Esophagus squamous epithelium (tissue), 5 donors: ENCODE measurements around the gene DOCK2. TPM values are rescaled to one million over a fixed set of nuclear protein-coding genes. Genes with fewer than 3 reads are reported as not detected.

Experiments used
- DNase-seq: peaks from one replicate; lab custom pipeline; 2025; lab: John Stamatoyannopoulos, UW
- H3K27ac ChIP-seq, 4 donors: fragments of 200-600 bp; sonication (generic); one replicate each; pipeline ENCODE4 v1.5.1; 2016 to 2019; ENCODE audit warnings: mild to moderate bottlenecking in 1 of 4
- H3K27me3 ChIP-seq, 4 donors: fragments of 200-600 bp; sonication (generic); 1 replicate in 3 of 4; 2 replicates in 1 of 4; pipeline versions ENCODE4 v1.5.1 to v1.6.0; 2017 to 2021; ENCODE audit warnings: antibody characterized with exemption in 1 of 4
- H3K36me3 ChIP-seq, 3 donors: fragments of 200-600 bp; sonication (generic); one replicate each; pipeline ENCODE4 v1.5.1; 2016 to 2019
- H3K4me1 ChIP-seq, 3 donors: fragments of 200-600 bp; sonication (generic); one replicate each; pipeline ENCODE4 v1.5.1; 2017 to 2019
- H3K4me3 ChIP-seq, 4 donors: fragments of 200-600 bp; sonication (generic); 1 replicate in 3 of 4; 2 replicates in 1 of 4; pipeline ENCODE4 v1.5.1; 2016 to 2019; ENCODE audit warnings: mild to moderate bottlenecking in 2 of 4, moderate library complexity in 1 of 4
- H3K9me3 ChIP-seq, 3 donors: fragments of 200-600 bp; sonication (generic); one replicate each; pipeline ENCODE4 v1.5.1; 2016 to 2019
- POLR2A ChIP-seq, 4 donors: fragments of 450-650 bp; IDR thresholded peaks; one replicate each; pipeline ENCODE4 v1.6.1; 2017; ENCODE audit warnings: antibody characterized with exemption in 4 of 4, mild to moderate bottlenecking in 4 of 4, moderate library complexity in 3 of 4
- WGBS, 2 donors: methylation state at CpG; one replicate each; pipeline ENCODE4 v1.1.5; 2018; 5-methylcytosine and 5-hydroxymethylcytosine counted together
- intact Hi-C: fragments of 100-400 bp; cut with DNase I; formaldehyde crosslinking; loops from one replicate; pipeline ENCODE4 v1.15.0; 2022
- total RNA-seq, 4 donors: library from RNA; depleted of rRNA; stranded (reverse); fragments of >200 nt; gene quantifications; one replicate each; pipeline ENCODE4 v1.1.0, GENCODE V29; 2016
- TF ChIP-seq, protein P1 (sequence below), 6 experiments: fragments of 450-650 bp in 4 of 6; fragments of 200-600 bp in 2 of 6; sonication (generic) in 2 of 6; IDR thresholded peaks; one replicate each; pipeline ENCODE4 v1.5.1; 2016 to 2019; ENCODE audit warnings: antibody characterized with exemption in 6 of 6, mild to moderate bottlenecking in 4 of 6, moderate library complexity in 4 of 6
- donor health status: DM: yes; HTN: yes; CAD: no.

The DOCK2 gene
- total RNA-seq, 4 donors from 2014 or later = 4.1 to 14.5 (median 10.0) TPM

DNA sequence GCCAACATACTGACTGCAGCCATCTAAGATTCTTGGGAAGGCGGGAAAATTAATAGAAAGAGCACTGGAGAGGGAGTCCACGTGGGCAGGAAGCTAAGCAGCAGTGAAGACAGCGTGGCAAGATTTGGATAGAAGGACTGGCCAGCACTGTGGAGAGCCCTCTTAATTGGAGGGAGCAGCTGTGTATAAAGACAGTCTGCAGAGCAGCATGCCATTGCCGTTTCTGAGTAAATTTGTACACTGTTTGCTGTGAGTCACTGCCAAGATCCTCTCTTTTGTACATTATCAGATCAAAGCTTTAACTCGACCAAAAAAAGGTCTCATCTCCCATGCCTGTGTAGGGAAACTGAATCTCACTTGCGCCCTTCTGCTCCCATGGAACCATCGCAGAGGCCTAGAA, 297.9 kb downstream of the DOCK2 start:
- Histone ChIP-seq H3K27me3 (no peaks in the 10 kb centered on the region), H3K36me3 (no peaks in the 10 kb centered on the region), H3K4me1 (no peaks in the 10 kb centered on the region), H3K4me3 (no peak overlapping the region), H3K27ac (no peak overlapping the region), H3K9me3 (no peaks in the 10 kb centered on the region)
- DNase-seq = no peak
- WGBS, 2 donors = 59 to 71% methylated on average over 7 of the region's 7 CpGs
- TF ChIP-seq, protein P1, sequence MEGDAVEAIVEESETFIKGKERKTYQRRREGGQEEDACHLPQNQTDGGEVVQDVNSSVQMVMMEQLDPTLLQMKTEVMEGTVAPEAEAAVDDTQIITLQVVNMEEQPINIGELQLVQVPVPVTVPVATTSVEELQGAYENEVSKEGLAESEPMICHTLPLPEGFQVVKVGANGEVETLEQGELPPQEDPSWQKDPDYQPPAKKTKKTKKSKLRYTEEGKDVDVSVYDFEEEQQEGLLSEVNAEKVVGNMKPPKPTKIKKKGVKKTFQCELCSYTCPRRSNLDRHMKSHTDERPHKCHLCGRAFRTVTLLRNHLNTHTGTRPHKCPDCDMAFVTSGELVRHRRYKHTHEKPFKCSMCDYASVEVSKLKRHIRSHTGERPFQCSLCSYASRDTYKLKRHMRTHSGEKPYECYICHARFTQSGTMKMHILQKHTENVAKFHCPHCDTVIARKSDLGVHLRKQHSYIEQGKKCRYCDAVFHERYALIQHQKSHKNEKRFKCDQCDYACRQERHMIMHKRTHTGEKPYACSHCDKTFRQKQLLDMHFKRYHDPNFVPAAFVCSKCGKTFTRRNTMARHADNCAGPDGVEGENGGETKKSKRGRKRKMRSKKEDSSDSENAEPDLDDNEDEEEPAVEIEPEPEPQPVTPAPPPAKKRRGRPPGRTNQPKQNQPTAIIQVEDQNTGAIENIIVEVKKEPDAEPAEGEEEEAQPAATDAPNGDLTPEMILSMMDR (IDR thresholded peaks at IDR 0.05) = no peak
- no peak for TF ChIP-seq POLR2A (IDR thresholded peaks at IDR 0.05)
- intact Hi-C loops = no loop called here

DNA sequence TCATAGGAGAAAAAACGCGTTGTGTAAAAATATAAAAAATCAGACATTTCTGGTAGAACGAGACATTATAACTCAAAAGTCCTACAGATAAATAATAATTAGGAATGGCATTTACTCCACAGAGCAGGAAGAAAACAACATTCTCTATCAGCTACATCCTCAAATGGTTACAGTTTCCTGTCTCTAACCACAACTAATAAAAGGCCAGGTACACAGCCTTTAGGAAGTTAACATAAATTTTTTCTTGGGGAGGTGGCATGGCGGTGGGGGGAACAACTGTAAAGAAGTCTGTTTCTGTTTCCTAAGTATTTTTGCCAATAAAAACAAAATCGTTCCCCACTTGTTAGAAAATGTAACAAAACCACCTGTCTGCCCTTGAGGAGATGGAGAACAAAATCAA, 298.7 kb downstream of the DOCK2 start:
- Histone ChIP-seq H3K36me3 (no peaks in the 10 kb centered on the region), H3K27ac (no peak overlapping the region), H3K27me3 (no peaks in the 10 kb centered on the region), H3K4me3 (no peak overlapping the region), H3K9me3 (no peaks in the 10 kb centered on the region), H3K4me1 (no peaks in the 10 kb centered on the region)
- WGBS, 2 donors = 61 to 73% methylated on average over 5 of the region's 5 CpGs
- no peak for DNase-seq
- intact Hi-C loops = no loop called here
- TF ChIP-seq, protein P1 (IDR thresholded peaks at IDR 0.05) = no peak
- no peak for TF ChIP-seq POLR2A (IDR thresholded peaks at IDR 0.05)

DNA sequence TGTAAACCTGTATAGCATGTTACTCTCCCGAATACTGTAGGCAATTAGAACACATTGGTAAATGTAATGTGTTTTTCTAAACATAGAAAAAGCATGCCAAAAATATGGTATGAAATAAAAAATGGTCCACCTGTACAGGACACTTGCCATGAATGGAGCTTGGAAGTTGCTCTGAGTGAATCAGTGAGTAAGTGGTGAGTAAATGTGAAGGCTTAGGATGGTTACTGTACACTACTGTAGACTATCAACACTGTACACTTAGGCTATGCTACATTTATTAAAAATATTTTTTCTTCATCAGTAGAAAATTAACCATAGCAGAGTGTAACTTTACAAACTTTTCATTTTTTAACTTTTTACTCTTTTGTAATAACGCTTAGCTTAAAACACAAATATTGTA, 301.4 kb downstream of the DOCK2 start:
- TF ChIP-seq, protein P1 (IDR thresholded peaks at IDR 0.05) = no peak
- no peak for TF ChIP-seq POLR2A (IDR thresholded peaks at IDR 0.05)
- intact Hi-C loops = no loop called here
- no peak for DNase-seq
- Histone ChIP-seq H3K36me3 (no peaks in the 10 kb centered on the region), H3K9me3 (no peaks in the 10 kb centered on the region), H3K4me1 (no peaks in the 10 kb centered on the region), H3K27me3 (no peaks in the 10 kb centered on the region), H3K27ac (no peak overlapping the region), H3K4me3 (no peak overlapping the region)
- 94 to 97% methylated on average over 2 of the region's 2 CpGs for WGBS, 2 donors

DNA sequence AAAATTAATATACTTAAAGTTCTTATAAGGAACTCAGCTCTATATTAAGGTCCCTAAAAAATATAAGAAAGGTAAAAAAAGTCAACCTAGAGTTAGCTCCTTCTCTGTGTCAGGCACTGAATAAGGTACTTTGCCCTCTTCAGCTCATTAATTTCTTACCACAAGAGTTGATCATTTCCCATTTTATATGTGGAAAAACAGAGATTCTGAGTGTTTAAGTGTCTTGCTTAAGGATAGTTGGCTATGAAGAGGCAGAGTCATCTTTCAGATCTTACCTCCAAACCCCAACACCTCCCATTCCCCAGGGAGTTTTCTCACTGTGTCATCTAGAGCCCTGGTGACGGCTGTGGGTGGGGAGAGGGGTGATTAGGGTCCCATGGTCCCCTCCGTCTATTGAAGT, 302.7 kb downstream of the DOCK2 start:
- H3K4me1 ChIP-seq = peaks cover 0 to 8% (median 0%) of the 10 kb centered on the region in 3 donors

DNA sequence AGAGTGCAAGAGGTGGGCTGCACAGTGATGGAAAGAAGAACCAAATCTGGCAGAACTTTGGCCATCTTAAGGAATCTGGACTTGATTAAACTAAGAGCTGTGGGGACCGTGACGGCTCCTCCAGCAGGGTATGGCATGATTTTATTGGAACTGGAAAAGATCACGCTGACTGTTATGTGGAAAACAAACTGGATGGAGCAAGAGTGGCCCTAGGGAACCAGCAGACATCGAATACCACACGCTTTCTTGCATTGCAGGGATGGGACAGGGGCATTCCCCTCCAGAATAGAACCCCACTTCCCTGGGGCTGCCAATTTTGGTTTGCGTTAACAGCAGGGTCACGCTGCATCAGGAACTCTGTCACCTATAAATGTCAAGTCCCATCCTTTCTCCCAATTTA, 304.5 kb downstream of the DOCK2 start:
- Histone ChIP-seq H3K4me1 (peaks cover 0 to 22% (median 0%) of the 10 kb centered on the region in 3 donors), H3K36me3 (no peaks in the 10 kb centered on the region), H3K27ac (no peak overlapping the region), H3K27me3 (no peaks in the 10 kb centered on the region), H3K4me3 (no peak overlapping the region), H3K9me3 (no peaks in the 10 kb centered on the region)
- TF ChIP-seq, protein P1 (IDR thresholded peaks at IDR 0.05) = no peak
- no peak for TF ChIP-seq POLR2A (IDR thresholded peaks at IDR 0.05)
- 87 to 88% methylated on average over 7 of the region's 7 CpGs for WGBS, 2 donors
- intact Hi-C loops = no loop called here
- DNase-seq = no peak

More for the DNA sequence above, 302.7 kb downstream of the DOCK2 start:
- Histone ChIP-seq H3K36me3 (no peaks in the 10 kb centered on the region), H3K4me3 (no peak overlapping the region), H3K9me3 (no peaks in the 10 kb centered on the region), H3K27me3 (no peaks in the 10 kb centered on the region), H3K27ac (no peak overlapping the region)
- TF ChIP-seq, protein P1 (IDR thresholded peaks at IDR 0.05) = no peak
- no peak for TF ChIP-seq POLR2A (IDR thresholded peaks at IDR 0.05)
- 67 to 73% methylated on average over 2 of the region's 2 CpGs for WGBS, 2 donors
- DNase-seq = no peak
- intact Hi-C loops = no loop called here
